Hepatocyte (in vitro differentiated cells): ENCODE results near the gene VSNL1.

Experiments used
- CTCF ChIP-seq: fragments of 200-600 bp; sonication (generic); IDR thresholded peaks from 2 replicates; pipeline ENCODE4 v1.5.1; 2016; ENCODE audit warnings: antibody characterized with exemption, mild to moderate bottlenecking; ENCODE audit not compliant: poor library complexity
- EZH2phosphoT487 ChIP-seq: fragments of 200-600 bp; sonication (generic); IDR thresholded peaks from one replicate; pipeline ENCODE4 v1.6.1; 2018; ENCODE audit warnings: antibody characterized with exemption, mild to moderate bottlenecking, low read depth, moderate library complexity; ENCODE audit not compliant: unreplicated experiment, severe bottlenecking

- TF ChIP-seq CTCF (no peak), EZH2phosphoT487 (no peak)
Measured at GRCh38 chr2:17583166-17583565, 42.7 kb downstream of the VSNL1 start.
